ENCODE results near the gene IFT52.

Gene IFT52, protein sequence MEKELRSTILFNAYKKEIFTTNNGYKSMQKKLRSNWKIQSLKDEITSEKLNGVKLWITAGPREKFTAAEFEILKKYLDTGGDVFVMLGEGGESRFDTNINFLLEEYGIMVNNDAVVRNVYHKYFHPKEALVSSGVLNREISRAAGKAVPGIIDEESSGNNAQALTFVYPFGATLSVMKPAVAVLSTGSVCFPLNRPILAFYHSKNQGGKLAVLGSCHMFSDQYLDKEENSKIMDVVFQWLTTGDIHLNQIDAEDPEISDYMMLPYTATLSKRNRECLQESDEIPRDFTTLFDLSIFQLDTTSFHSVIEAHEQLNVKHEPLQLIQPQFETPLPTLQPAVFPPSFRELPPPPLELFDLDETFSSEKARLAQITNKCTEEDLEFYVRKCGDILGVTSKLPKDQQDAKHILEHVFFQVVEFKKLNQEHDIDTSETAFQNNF

DNA sequence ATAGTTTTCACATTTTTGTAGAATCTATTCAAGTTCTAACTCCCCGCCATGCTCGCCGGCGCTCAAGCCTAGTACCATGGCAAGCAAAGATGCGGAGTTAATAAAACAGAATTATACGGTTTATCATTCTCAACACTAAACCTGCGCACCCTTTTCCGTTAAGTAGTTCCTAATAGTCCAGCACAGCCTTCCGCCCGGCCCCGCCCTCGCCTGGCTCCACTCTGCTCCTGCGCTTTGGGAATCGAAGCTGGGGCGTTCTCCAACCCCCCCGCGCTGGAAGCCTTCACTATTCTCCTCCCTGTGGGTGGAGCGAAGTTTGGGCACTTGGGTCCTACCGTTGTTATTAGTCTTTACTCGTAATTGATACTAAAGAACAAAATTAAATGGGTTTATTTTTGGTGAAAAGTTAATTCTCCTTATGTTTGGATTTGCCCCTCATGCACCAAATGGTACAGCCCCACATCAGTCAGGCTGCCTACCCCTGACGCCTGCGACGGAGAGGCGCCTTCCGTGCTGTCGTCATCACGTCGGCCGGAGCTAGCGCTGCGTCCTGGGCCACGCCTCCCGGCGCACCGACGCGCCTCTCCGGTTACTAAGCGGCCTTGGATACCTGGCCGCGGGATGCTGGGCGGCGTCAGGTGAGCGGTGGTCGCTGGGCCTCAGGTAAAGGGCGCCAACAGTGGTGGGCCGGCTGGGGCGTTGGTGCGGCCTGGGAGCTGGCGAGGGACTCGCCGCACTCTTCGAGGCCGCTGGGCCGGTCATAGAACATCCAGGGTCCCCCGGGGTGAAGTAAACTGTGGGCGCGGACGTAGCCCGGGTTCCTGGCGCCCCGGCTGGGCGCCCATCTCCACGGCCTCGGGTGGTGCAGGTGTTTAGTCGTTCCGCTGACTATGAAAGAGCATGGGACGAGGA is at the start of gene IFT52:
Gene IFT52 (plus strand): TSS at position 546 of the 912 bp plus-strand sequence. CDS start 3,762 bp downstream, outside the sequence.
- peak; percentile 58 for DNase-seq

DNA sequence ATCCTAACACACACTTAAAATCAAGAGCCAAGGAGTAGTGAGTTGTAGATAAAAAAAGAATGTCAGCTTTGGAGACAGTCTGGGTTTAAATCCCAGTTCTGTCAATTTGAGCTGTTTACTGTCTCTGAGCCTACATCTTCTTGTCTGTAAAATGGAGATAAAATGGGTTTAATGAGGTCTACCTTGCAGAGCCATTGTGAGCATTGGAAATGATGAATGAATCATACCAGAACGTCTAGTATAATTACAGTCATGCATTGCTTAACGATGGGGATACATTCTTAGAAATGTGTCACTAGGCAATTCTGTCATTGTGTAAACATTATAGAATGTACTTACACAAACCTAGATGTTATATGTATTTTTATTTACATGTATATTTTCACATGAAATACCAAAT is 49.5 kb upstream of the IFT52 start:
- no peak for DNase-seq

DNA sequence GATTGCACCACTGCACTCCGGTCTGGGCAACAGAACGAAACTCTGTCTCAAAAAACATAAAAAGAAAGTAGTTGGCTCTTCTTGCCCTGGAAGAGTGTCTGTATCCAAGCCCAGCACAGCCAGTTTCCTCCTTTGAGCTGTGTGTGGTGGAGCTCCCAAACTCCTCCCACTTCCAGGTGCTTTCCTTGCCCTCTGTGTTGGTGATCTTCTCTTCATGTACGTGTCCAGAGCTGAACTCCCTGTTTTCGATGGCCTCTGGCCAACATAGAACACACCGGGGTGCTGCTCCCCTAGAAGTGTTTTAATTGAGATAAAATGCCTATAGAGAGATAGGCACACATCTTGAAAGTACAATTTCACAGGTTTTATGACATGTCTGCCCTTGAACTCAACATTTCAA is 48.6 kb upstream of the IFT52 start:
- DNase-seq: no peak

DNA sequence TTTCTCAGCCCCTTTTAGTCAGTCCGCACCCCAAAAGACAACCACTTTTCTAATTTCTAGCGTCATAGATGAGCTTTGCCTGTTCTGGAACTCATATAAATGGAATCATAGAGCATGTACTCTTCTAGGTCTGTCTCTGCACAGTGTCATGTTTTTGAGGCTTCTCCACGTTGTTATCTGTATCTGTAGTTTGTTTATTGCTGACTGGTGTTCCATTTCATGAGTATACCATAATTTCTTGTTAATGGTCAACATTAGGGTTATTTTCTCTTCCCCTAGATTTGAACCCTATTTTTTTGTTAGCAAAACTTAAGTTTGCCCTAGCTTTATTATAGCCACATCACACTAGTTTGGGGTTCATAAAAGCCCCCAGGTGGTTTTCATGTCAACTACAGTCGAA is 48.1 kb upstream of the IFT52 start:
- no peak for DNase-seq

DNA sequence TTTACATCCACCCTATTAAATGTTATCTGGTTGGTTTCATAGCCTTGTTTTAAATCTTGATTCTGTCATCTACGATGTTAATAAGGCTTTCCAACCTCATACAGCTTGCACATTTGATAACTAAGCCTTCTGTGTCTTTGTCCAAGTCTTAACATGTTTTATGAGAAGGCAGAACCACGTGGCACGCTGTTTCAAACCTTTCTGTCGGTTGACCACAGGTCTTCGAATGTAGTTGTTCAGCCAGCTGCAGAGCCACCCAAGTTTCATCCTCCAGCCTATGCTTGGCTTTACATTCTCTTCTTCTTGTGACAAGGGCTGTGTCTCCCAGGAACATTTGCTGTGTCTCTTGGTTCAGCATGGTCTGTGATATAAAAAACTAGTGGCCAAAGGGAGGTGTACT is 47.6 kb upstream of the IFT52 start:
- no peak for DNase-seq

DNA sequence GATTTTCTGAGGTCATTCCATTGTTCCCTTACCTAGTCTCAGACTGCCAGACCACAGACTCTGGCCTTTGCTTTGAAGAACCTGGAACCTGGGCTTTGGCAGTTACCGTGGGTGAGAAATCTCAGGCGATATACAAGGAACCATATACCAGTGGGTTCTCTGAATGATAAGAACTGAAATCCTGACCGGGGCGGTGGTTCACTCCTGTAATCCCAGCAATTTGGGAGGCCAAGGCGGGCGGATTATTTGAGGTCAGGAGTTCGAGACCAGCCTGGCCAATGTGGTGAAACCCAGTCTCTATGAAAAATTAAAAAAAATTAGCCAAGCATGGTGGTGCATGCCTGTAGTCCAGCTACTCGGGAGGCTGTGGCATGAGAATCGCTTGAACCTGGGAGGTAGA is 46.2 kb upstream of the IFT52 start:
- no peak for DNase-seq

DNA sequence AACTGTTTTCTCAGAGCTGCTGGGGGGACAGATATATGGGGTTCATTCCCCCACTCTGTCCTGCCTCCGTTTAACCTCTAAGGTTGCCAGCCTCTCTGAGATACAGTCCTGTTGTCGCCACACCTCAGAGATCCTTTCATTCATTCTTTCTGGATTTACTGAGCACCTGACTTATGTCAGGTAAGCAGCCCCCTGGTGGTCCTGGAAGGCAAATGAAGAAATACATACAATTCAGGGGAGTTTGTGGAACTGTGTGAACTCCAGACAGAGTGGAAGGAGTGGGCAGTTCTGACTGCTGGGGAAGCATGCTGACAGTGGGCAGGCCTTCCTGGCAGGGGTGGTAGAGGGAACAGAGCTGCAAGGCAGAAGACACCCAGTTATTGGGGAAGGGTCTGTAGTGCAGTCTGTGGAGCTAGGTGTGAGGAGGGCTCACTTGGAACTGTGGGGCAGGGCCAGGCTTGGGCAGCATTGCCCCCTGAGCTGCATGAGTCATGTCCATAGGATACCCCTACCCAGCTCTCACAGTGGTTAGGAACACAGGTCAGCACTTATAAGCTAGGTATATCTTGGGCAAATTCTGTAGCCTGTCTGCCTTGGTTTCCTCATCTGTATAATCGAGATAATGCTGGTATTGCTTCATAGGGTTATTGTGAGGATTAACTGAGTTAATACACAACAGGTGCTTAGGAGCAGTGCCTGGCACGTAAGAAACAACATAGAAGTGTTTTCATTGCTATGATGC is 44.7 kb upstream of the IFT52 start:
- no peak for DNase-seq

DNA sequence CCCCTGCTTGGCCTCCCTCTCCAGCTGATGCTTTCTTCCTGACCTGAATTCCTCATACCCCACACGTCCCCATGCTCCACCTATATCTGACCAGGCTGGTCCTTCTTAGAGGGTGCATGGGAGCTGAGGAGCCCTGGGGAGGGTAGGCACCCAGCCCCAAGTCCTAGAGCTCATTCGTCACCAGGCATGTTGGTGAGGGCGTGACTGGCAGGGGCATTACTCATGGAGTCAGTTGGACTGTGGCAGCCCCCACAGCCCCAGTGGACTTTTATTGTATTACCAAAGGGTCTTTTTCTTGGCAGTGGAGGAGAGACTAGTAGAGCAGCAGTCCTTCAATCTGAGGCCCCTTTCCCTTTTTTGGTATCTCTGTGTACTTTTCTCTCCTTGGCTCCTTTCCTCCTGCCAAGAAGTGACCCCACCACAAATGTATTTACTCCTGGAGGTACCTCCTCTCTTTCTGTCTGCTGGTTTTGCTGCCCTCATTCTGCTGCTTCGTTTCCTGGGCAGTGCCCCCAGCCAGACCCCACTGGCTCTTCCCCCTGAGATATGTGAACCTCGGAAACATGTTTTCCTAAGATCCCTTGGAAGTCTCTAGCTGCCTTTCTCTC is 42.4 kb upstream of the IFT52 start:
- no peak for DNase-seq

DNA sequence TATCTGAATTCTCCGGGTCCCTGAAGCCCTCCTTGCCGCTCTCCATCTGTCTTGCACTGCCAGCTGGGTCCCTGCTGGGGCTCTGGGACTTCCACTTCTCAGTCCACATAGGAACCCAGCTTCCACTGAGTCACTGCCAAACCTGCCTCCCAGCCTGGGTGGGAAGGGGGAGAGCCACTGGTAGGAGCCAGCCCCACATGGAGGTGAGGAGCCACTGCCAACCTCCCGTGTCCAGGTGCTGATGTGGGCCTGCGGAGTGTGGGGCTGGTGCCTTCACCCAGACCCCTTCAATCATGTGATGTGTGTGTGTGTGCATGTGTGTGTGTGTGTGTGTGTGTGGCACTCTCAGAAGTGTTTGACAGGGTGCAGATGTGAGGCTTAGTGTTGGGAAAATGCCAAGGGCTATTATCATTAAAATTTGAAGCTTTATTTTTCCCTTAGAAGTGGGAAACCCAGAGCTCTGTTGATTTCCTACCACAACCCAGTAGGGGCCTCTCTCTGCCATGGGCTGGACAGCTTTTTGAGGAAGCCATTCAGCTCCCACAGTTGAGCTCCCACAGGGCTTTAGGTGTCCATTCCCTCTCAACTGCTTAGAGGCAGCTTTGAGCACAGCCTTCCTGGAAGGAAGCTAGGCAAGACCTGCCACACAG is 41.2 kb upstream of the IFT52 start:
- no peak for DNase-seq

DNA sequence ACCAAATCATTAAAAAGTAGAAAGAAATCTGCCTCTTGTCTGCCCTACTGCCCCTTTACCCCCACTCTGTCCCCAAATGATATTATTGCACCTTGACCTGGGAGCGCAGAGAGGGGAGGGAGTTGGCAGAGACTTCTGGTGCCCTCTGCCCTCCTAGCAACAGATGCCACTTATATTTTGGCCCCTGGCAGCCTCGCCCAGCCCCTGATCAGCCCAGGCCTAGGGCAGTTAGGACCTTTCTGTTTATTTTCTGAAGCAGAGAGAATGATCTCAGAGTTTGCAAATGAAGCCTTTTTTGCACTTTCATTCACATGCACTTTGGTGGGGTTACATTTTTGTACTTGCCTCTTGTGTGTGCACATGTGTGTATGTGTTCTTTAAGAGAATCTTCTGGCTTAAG is 40.3 kb upstream of the IFT52 start:
- DNase-seq: no peak

DNA sequence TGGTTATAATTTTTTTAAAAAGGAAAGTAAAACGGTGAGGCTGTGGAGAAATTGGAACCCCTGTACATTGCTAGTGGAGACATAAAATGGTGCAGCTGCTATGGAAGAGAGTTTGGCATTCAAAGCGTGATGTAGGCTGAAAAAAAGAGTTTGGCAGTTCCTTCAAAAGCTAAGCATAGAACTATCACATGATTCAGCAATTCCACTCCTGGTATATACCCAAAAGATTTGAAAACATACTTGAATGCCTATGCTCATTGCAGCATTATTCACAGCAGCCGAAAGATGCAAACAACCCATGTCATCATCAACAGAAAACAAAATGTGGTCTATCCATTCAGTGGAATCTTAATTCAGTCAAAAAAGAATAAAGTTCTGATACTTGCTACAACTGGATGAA is 36.4 kb upstream of the IFT52 start:
- DNase-seq: no peak

DNA sequence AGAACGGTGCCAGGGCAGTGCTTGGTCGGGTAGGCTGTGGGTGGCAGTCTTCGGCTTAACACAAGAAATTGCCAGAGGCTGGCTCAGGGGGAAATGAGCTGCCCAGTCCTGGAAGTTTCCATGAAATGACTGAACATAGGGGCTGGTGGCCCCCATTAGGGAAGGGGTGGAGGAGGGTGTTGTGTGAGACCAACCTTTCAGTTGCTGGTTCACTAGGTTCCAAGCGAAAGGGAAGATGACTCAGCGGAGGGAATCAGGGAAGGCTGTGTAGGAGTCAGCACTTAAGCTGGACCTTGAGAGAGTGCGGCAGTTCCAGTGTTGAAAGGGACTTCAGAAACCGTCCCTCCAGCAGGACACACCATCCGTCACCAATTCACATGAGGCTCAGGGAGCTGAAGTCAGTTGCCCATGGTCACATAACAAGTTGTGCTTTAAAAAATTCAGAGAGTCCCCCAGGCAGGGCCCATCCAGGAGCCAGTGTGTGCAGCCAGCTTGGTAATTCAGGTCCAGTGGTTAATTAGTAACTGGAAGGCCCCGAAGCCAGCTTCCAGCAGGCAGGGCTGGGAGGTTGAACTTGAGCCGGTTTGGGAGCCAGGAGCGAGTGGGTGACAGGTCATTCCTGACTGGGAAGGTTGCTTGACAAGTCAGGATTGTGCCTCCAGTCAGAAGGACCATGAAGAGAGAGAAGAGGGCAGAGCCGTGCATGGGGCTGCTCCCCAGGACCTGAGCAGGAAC is 32.2 kb upstream of the IFT52 start, which contains the start of gene SGK2:
Gene SGK2 (plus strand): TSS at position 616 of the 735 bp plus-strand sequence. CDS start 7,469 bp downstream, outside the sequence.
- no peak for DNase-seq

DNA sequence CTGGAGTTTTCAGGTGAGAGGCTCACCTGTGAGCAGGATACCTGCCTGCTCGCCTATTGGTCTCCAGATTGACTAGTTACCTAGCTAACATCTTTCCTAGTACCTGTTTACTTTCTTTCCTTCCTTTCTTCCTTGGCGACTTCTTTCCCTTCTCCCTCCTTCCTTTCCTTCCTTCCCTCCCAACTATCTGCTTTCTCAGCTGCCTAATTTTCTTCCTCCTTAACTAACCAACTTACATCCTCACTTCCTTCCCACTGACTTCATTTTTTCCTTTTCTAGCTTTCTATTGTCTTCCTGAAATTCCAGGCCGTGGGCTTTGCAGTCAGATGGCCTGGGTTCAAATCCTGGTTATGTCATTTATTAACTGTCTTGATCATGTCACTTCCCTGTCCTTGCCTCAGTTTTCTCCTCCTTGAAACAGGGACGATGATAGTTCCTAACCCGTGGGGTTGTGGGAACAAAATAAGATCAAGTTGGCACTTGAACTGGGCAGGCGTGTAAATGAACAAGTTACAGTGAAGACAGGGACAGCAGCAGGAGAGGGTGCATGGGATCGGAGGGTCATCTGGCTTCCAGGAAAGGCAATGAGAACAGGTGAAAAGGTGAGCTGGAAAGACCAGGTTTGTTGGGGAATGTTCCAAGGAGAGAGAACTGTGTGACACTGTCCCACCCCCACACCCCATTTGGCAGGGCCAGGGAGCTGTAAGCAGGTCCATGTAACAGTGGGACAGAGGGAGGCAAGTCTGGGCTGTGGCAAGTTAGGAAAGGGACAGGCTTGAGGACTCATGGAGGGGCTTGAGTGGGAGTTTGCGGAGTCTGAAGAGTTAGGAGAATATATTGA is 31.4 kb upstream of the IFT52 start:
- DNase-seq: no peak

DNA sequence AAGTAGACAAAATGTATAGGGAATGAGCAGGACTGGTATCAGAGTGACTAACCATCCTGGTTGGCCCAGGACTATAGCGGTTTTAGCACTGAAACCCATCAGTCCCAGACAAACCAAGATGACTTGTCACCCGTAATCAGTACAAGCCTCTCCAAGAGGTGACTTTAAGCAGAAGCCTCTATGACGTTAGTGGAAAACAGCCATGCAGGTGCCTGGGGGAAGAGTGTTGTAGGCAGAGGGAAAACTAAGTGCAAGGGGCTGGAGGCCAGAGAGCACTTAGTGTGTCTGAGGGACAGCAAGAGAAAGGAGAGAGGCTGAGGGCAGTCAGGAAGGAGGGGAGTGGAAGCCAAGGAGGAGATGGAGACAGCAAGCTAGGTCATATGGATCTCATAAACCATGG is 29.8 kb upstream of the IFT52 start:
- no peak for DNase-seq

DNA sequence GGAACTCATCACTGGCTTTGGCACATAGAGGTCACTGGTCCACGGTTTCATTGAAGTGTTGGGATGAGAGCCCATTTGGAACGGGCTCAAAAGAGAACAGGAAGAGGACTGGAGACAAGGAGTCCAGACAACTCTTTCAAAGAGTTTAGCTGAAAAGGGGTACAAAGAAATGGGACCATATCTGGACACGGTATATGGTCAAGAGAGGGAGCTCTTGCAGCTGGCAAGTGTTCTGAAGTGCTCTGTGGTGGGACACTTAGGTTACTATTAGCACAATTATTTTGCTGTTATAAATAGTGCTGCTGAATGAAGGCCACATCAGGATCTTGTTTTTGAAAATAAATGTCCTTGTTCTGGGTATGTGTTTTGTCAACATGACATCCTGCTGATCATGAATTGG is 27.3 kb upstream of the IFT52 start:
- DNase-seq: no peak

DNA sequence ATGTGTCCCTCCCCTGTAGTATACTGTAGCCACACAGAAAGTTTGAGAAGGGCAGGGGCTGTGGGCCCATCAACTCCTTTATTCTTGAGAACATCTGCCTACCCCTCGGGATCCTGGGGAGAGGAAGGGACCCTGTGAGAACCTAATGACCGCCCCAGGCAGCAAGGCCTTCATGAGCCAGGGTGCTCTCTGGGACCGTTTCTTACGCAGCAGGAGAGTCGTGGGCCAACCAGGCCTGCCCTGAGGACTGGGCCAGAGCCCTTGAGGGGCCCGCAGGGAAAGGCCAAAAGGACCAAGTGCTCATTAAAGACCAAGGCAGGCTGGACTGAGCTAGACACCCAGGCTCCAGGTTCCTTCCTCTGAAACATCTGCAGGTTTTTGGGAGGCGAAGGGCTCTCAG is 26.7 kb upstream of the IFT52 start:
- no peak for DNase-seq

DNA sequence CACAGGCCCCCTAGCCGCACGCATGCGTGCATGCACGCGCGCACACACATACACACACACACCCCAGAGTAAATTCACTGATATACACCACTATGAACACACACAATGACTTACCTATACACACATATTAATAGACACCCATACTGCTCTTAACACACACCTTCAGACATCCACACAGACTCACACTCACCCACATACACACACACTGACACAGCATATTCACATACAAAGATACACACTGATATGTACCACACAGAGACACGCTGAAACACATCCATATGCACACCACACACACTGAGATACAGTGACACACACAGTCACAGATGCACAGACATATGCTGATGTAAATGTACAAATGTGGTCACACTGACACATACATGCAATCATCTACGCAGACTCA is 26.3 kb upstream of the IFT52 start:
- no peak for DNase-seq

DNA sequence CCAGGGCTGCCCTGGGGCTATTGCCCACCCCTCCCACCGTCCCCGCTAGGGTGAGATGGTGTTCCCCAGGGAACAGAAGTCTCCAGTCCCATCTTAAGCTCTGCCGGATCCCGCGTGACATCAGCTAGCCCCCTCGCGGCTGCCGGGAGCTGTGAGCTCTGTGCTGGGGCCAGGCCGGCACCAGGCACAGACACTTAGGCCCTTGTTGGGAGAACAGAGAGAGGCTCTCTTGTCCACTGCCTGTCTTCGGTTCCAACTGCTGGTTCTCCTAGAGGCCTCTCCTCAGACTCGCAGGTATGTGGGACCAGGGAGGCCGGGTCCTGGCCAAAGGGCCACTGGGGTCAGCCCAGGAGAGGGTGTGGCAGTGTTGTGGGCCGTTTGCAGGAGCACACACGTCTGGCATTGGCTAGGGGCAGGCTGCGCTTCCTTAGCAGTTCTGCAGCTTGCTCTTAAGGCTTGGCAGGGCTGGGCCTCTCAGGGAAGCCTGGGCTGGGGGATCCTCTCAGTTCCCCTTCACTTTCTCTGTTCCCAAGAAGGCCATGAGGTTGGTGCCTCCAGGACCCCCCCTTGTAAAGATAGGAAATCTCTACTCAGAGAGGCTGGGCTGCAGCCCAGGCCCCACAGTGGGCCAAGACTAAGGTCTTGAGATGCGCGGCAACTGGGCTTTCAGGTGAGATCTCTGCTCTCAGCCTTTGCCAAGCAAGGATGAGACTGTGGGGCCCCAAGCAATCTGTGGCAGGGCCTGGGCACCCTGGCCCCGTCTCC is 25.6 kb upstream of the IFT52 start:
- no peak for DNase-seq

DNA sequence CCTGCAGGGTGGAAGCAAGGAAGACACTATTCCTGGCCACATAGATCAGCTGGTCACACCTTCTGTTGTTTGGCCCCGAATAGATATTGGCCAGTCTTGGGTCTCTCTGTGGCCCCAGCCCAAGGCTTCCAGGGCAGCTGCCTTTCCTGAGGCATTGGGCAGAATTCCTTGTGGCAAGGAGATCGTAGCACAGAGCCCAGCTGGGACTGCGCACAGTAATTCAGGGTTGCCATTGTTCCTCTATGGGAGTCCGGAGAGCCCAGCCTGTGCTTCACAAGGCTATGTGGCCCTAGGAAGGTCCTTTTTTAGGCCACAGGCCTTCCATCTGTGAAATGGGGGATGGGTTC is 25.0 kb upstream of the IFT52 start:
- no peak for DNase-seq

DNA sequence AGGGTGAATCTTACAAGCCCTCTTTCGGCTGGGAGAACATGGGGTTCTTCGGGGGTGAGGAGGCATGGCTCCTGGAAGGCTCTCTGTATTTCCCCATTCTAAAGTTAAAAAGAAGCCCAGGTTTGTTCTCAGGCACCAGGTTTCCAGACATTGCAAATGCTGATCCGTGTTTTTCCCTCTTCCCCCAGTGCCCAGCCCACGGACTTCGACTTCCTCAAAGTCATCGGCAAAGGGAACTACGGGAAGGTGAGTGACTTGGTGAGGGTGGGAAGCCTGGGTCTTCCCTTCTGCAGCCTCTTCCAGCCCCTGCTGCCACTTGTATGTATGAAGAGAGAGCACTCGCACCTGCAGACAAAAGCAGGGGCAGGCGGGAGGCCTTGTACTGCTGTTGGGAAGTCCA is 23.3 kb upstream of the IFT52 start:
- no peak for DNase-seq

Measured in cortex of kidney (tissue), 1 donor.